ENCODE measurements around the gene SMKR1.
"Not testable (repeated sequence)": the region's sequence is repeated elsewhere in the genome, so short reads cannot be mapped to it uniquely, and the experiment has no call there.

The SMKR1 gene

GRCh38 chr7:129529643-129530042 is 27.3 kb downstream of the SMKR1 start:
- DNase-seq = no peak

DNA sequence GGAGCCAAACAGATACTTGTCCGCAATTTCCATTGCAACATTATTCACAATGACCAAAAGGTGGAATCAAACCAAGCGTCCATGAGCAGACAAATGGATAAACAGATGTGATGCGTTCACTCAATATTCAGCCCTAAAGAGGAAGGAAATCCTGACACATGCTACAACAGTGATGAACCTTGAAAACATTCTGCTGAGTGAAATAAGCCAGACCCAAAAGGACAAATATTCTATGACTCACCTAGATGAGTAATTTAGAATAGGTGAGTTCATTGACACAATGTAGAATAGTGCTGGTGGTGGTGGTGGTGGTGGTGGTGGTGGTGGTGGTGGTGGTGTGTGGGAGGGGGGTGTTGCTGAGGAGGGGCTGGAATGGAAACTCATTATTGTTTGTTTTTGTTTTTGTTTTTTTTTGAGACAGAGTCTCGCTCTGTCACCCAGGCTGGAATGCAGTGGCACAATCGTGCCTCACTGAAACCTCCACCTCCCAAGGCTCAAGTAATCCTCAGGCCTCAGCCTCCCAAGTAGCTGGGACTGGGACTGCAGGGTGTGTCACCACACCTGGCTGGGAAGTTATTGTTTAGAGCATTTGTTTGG is 28.6 kb downstream of the SMKR1 start:
- DNase-seq = no peak

GRCh38 chr7:129531721-129532120 is 29.4 kb downstream of the SMKR1 start:
- DNase-seq = no peak

DNA sequence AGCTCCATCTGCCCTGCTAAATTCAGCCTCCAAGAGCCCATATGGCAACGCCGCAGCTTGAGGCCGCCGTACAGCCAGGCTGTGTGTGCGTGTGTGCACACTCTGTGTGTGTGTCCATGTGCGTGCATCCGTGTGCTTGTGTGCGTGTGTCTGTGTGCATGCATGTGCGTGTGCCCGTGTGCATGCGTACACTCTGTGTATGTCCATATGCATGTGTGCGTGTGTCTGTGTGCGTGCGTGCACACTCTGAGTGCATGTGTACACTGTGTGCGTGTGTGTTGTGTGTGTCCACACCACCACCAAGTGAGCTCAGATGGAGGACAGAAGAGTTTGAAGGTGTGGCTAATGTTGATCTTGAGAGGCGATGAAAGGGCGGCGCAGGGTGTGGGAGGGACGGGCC is 30.0 kb downstream of the SMKR1 start:
- DNase-seq = no peak

DNA sequence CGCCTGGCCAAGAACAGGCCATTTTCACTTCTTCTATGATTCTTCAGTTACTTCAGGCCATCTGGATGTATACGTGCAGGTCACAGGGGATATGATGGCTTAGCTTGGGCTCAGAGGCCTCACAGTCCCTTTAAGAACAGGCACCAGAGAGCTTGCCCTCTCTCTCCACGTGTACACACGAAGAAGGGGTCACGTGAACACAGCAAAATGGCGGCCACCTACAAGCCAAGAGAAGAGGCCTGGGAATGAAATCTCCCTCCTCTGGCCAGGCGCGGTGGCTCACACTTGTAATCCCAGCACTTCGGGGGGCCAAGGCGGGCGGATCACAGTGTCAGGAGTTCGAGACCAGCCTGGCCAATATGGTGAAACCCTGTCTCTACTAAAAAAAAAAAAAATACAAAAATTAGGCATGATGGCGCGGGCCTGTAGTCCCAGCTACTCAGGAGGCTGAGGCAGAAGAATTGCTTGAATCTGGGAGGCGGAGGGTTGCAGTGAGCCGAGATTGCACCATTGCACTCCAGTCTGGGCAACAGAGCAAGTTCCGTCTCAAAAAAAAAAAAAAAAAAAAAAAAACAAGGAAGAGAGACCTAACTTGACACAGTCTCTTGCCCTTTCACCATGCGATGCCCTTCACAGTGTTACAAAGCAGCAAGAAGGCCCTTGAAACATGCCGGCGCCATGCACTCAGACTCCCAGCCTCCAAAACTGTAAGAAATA is 32.4 kb downstream of the SMKR1 start:
- DNase-seq = not testable (repeated sequence)

DNA sequence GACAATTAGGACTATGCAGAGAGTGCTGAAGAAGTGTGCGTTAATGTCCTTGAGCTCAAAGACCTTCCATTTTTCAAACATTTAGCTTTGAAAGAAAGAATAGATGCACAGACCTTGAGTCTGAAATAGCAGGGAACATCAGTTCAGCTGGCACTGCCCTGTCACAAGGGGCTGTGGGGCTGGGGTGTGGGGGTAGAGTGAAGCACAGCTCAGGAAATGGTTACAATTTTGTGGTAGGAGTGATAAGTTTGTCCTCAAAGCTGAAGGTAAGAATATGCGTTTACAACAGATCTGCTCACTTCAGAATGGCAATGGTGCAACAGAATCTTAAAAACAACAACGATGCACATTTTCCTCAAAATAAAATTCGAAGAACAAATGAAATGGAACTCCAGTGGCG is 33.6 kb downstream of the SMKR1 start:
- no peak for DNase-seq

- no peak for DNase-seq
Measured at GRCh38 chr7:129536323-129536722, 34.0 kb downstream of the SMKR1 start.

DNA sequence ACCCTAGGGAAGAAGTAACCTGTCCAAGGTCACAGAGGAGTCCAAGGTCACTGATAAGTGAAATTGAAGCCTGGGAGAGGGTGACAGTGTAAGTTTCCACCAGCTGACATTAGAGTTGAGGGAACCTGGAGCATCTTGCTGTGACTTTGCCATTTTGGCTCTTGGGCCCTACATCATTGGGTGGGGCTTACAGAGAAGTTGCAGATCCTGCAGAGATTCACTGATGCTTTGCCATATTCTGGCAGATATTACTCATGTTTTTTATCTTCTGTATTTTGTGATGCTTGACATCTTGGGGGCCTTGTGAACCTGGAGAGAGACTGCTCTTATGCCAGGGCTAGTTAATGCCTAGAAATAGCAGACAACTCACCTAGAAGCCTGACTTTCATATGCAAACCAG is 36.5 kb downstream of the SMKR1 start:
- no peak for DNase-seq

GRCh38 chr7:129540340-129540739 is 38.0 kb downstream of the SMKR1 start:
- DNase-seq = no peak

GRCh38 chr7:129544700-129545099 is 42.4 kb downstream of the SMKR1 start:
- DNase-seq = no peak

DNA sequence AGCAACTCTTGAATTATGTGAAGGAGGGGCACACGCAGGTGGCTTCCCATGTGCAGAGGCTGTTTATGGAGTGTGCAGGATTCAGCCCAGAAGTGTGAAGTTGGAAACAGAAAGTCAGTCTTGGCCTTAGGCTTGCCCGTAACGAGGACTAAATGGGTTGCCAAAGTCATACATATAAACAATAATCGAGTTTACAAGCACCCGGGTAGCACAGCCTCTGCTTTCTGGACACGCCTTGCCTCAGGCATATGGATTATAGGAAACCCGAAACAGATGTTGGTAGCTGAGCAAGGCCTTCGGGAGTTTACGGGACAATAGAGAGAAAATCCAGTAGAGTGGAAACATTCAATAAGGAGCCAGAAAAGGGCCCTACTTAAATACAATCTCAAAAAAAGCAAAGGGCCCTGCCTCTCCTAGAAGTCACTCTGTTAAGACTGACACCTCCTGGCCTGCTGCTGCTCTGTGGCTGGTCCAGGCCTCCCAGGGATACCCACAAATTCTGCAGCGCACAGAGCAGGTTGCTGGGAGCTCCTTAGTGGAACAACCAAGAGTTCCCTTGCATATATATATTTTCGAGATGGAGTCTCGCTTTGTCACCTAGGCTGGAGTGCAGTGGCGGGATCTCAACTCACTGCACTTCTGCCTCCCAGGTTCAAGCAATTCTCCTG is 48.5 kb downstream of the SMKR1 start:
- no peak for DNase-seq

DNA sequence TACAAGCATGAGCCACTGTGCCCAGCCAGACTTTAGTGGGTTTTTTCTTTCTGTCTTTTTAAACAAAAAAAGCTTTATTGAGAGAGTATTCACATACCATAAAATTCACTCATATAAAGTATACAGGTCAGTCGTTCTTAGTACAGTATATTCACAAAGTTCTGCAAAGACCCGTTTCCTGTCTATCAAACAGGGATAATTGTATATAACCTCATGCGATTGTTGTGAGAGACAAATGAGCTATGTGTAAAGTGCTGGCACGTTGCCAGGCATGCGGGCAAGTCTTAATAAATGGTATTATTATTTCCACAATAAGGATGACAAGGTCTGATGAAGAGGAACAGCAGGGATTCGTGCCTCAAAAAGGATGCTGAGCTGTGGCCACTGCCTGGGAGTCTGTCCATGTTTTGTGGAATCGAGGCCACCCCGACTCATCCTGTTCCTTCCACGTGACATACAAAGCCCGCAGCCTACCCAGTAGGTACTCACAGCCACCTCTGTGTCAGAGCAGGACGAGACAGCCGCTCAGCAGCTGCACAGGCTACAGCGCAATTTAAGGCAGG is 51.6 kb downstream of the SMKR1 start:
- DNase-seq = no peak

GRCh38 chr7:129556607-129557133 is 54.3 kb downstream of the SMKR1 start:
- no peak for DNase-seq

GRCh38 chr7:129557686-129558481 is 55.6 kb downstream of the SMKR1 start:
- no peak for DNase-seq

- DNase-seq = no peak
Measured at GRCh38 chr7:129559564-129559963, 57.2 kb downstream of the SMKR1 start.

DNA sequence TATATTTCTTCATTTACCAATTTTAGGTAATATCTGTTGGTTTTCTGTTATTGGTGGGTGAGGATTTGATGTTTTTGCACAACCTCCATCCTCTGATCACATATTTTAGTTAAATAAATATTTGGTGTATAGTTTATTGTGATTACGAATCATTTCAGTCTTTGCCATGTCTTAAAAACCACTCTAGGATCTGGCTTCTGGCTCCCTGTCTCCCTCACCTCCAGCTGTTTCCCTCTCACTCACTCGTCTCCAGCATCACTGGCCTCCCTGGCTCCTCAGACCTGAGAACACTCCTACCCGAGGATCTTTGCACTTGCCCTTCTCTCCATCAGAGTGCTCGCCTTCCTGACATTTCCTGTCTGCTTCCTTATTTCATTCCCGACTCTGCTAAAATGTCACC is 58.5 kb downstream of the SMKR1 start:
- no peak for DNase-seq

- DNase-seq = no peak
Measured at GRCh38 chr7:129561677-129562359, 59.5 kb downstream of the SMKR1 start.
